RWPE1 (cell line): ENCODE data around the gene TERB1.
A peak's percentile ranks its signal among the peaks of the same experiment; 100 is the strongest.

Experiments
- CTCF ChIA-PET: fragments of 350-600 bp; sonication (Branson Sonifier 250); formaldehyde crosslinking; extraction: SDS; loops from one replicate; lab custom pipeline; 2021; lab: Yijun Ruan, JAX
- POLR2A ChIA-PET: fragments of 400-600 bp; formaldehyde crosslinking; extraction: SDS; loops from one replicate; lab custom pipeline; 2020; ENCODE audit warnings: antibody characterized with exemption; ENCODE audit not compliant: low non-redundant PET; lab: Yijun Ruan, JAX
- DNase-seq: peaks from one replicate; pipeline ENCODE4 v3.0.0; 2012; ENCODE audit warnings: low spot score
- H3K27ac ChIP-seq: fragments of 450-650 bp; 2 replicates; pipeline ENCODE4 v1.5.1; 2017
- CTCF ChIP-seq: fragments of 450-650 bp; conservative IDR thresholded peaks from 2 replicates; pipeline ENCODE4 v1.5.1; 2017; ENCODE audit warnings: low read depth, mild to moderate bottlenecking

TERB1 gene

DNA sequence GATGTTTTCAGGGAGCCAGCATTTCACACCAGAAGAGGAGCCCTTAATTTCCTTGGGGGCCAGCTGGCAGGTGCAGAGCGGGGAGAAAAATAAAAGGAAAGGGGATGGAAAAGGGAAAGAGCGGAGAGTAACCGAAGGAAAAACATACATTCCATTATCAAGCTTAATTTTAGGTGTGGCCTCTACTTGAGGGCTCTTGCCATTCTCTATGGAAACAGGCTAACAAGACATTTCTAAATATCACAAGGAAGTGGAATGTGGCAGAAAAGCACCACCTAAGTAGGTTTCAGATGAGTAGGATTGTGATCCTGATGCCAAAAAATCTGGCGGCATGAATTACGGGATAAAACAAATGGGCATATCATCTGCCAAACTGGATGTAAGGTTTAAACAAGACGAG, 49.0 kb downstream of the TERB1 start:
- POLR2A ChIA-PET = interaction anchor here (0.5 kb wide), 1 partner anchor 15 kb away, joined by 10 read pairs; no protein-coding TSS in a partner anchor
- CTCF ChIA-PET = interaction anchor here (0.6 to 2.0 kb wide), 14 partner anchors 10 to 289 kb away, joined by 3 to 13 read pairs (median 4); partner anchors contain the start of gene CMTM4
- H3K27ac ChIP-seq = no peak overlapping the region
- DNase-seq = no peak
- TF ChIP-seq CTCF = no peak

GRCh38 chr16:66751992-66752322, 49.4 kb downstream of the TERB1 start:
- ChIA-PET CTCF (interaction anchor here (0.6 to 2.0 kb wide), 14 partner anchors 10 to 290 kb away, joined by 3 to 13 read pairs (median 4); partner anchors contain the start of gene CMTM4), POLR2A (interaction anchor here (0.5 kb wide), 1 partner anchor 14 kb away, joined by 10 read pairs; no protein-coding TSS in a partner anchor)
- peak; percentile 60 for TF ChIP-seq CTCF
- peak overlapping the region; percentile 81 for H3K27ac ChIP-seq
- no peak for DNase-seq

- peak; percentile 97 for TF ChIP-seq CTCF
- H3K27ac ChIP-seq = peak within 1 kb of the TSS; percentile 81
- peak; percentile 85 for DNase-seq
- ChIA-PET CTCF (interaction anchor here (0.6 to 2.0 kb wide), 15 partner anchors 10 to 290 kb away, joined by 3 to 13 read pairs (median 4); partner anchors contain the start of gene CMTM4), POLR2A (interaction anchor here (0.6 kb wide), 1 partner anchor 10 kb away, joined by 3 read pairs; no protein-coding TSS in a partner anchor)
These were observed 49.9 kb downstream of the TERB1 start, which contains the start of gene DYNC1LI2 for GRCh38 chr16:66751303-66751991. Gene DYNC1LI2, minus strand, starts transcription at chr16:66751609. Its CDS starts 18 bp downstream, at chr16:66751591.

GRCh38 chr16:66751053-66751302, 50.4 kb downstream of the TERB1 start:
- peak overlapping the region; percentile 81 for H3K27ac ChIP-seq
- CTCF ChIA-PET = interaction anchor here (0.6 to 2.0 kb wide), 5 partner anchors 10 to 100 kb away, joined by 3 to 13 read pairs (median 8); no protein-coding TSS in a partner anchor

DNA sequence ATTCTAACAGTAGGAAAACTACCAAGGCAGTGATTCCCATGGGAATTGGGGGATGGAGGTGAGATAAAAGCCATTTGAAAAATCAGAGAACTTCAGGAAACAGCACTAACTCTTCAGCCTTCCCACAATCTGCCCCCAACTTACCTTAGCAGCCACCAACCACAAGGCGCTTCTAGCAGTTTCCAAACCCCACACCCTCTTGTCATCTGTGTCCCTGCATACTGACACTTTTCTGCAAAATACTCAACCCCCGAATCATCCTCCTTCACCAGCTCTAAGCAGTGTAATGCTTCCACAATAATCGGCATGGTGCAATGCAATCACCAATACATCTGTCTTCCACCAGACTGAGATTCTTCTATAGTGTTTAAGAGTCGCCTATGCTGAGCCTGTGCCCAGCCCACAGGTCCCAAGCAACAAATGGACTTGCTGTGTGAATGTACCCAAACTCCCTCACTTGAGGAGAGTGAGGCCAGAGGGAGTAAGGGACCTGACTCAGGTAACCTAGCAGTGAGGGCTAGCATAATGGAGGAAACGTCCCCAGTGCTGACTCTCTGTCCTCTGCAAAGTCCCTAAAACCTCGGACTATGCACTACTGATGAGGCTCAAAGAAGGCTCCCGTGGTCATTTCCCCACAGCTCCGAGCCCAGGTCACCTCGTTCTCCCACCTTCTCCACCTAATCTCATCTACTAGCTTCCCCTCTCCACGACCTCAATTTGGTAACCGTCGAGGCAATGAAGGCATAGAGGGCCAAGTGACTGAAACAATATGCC, 50.9 kb downstream of the TERB1 start:
- ChIA-PET CTCF (interaction anchor here (1.8 kb wide), 1 partner anchor 9 kb away, joined by 12 read pairs; no protein-coding TSS in a partner anchor), POLR2A (interaction anchor here (0.6 kb wide), 1 partner anchor 9 kb away, joined by 3 read pairs; no protein-coding TSS in a partner anchor)
- peak overlapping the region; percentile 81 for H3K27ac ChIP-seq
- DNase-seq = no peak
- no peak for TF ChIP-seq CTCF

More at GRCh38 chr16:66751053-66751302, 50.4 kb downstream of the TERB1 start:
- DNase-seq = peak; percentile 20
- POLR2A ChIA-PET = interaction anchor here (0.6 kb wide), 1 partner anchor 9 kb away, joined by 3 read pairs; no protein-coding TSS in a partner anchor
- no peak for TF ChIP-seq CTCF

- DNase-seq = no peak
- ChIA-PET CTCF (interaction anchor here (0.7 kb wide), 1 partner anchor 126 kb away, joined by 3 read pairs; no protein-coding TSS in a partner anchor), POLR2A (no interaction called here)
- H3K27ac ChIP-seq = no peak overlapping the region
- TF ChIP-seq CTCF = no peak
These were observed 54.7 kb downstream of the TERB1 start for GRCh38 chr16:66746682-66747081.
